Mucosa of descending colon (tissue), 3 donors: ENCODE data around the gene TAAR2. TPM values are rescaled to one million over a fixed set of nuclear protein-coding genes. Genes with fewer than 3 reads are reported as not detected.

Experiments used
- ATAC-seq: fragments of 200-7000 bp; cut with Tn5 transposase; one replicate; pipeline ENCODE4 v1.9.1; 2020; ENCODE audit warnings: mild to moderate bottlenecking, moderate library complexity
- DNase-seq, 3 donors: peaks; one replicate each; pipeline ENCODE4 v3.0.0-alpha.2; 2020
- H3K36me3 ChIP-seq: fragments of 200-600 bp; one replicate; pipeline ENCODE4 v1.8.0; 2021; ENCODE audit warnings: low read depth, mild to moderate bottlenecking
- H3K4me1 ChIP-seq: fragments of 200-600 bp; one replicate; pipeline ENCODE4 v1.8.0; 2021; ENCODE audit warnings: low read depth, mild to moderate bottlenecking
- H3K4me3 ChIP-seq: fragments of 200-600 bp; one replicate; pipeline ENCODE4 v1.8.0; 2021; ENCODE audit warnings: mild to moderate bottlenecking
- H3K9me3 ChIP-seq: fragments of 200-600 bp; one replicate; pipeline ENCODE4 v1.8.0; 2021; ENCODE audit warnings: mild to moderate bottlenecking
- intact Hi-C, 2 donors: fragments of 100-400 bp; cut with DNase I in 1 of 2; cut with micrococcal nuclease in 1 of 2; formaldehyde crosslinking; loops; one replicate each; pipeline versions ENCODE4 v1.11.0 to v1.11.1; 2022; cut with DNase I, micrococcal nuclease
- total RNA-seq, 3 donors: library from RNA; stranded (reverse); fragmentation: NEBNext Ultra II Directional in 2 of 3; extraction: Animal tissue kit (Norgen Biotek cat#: 25700) in 2 of 3; gene quantifications; one replicate each; pipeline versions ENCODE4 v1.2.1 to v1.2.4, GENCODE V29; 2021 to 2023
- TF ChIP-seq, protein P1 (sequence below): fragments of 200-600 bp; IDR thresholded peaks from one replicate; pipeline ENCODE4 v1.8.0; 2022; ENCODE audit warnings: antibody characterized with exemption, mild to moderate bottlenecking
- donor health status: DM: no; HTN: no; CAD: no; lungs with moderate emphysema.
- donor health status: DM: no; HTN: no; CAD: no.
- donor health status: DM: no; HTN: yes; CAD: no.

Gene TAAR2
- total RNA-seq, 3 donors from 2014 or later, result not detected

DNA sequence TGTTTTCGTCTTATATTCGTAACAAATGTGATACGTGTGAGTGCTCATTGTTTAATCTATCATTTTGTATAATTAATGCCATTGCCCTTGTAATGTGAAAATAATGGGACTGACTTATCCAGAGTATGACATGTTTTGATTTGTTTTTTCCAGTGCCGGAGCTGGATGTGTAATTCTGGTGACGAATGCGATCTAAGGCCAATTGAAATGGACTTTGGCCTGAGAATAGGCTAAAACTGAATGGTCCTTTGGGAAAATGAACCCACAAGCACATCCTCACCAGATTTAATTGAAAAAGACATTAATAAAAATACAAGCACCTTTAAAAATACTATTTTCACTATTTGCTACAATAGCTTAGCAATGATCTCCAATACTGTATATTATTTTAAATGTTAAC lies 27.9 kb downstream of the TAAR2 start:
- Histone ChIP-seq H3K4me3 (no peak overlapping the region), H3K36me3 (no peaks in the 10 kb centered on the region), H3K9me3 (no peaks in the 10 kb centered on the region), H3K4me1 (no peaks in the 10 kb centered on the region)
- intact Hi-C loops, result no loop called here
- DNase-seq, result no peak
- TF ChIP-seq, protein P1, sequence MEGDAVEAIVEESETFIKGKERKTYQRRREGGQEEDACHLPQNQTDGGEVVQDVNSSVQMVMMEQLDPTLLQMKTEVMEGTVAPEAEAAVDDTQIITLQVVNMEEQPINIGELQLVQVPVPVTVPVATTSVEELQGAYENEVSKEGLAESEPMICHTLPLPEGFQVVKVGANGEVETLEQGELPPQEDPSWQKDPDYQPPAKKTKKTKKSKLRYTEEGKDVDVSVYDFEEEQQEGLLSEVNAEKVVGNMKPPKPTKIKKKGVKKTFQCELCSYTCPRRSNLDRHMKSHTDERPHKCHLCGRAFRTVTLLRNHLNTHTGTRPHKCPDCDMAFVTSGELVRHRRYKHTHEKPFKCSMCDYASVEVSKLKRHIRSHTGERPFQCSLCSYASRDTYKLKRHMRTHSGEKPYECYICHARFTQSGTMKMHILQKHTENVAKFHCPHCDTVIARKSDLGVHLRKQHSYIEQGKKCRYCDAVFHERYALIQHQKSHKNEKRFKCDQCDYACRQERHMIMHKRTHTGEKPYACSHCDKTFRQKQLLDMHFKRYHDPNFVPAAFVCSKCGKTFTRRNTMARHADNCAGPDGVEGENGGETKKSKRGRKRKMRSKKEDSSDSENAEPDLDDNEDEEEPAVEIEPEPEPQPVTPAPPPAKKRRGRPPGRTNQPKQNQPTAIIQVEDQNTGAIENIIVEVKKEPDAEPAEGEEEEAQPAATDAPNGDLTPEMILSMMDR, result no peak
- no peak for ATAC-seq

DNA sequence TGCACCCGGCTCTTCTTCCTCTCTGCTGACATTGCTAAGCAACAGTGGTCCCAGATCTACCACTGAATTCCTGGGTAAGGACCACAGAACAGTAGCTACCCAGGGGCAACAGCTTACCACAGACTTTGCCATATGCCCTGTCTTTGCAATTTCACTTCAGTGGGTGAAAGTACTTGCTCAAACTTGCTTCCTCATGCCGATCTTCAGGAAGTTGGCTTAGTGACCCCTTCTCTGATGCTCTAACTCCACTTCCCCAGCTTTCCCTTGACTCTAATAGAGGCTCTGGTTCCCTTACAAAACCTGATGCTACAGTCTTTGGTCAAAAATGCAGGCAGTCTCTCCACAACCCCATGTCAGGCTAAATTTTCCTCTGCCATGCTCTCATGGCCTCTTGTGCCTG lies 31.2 kb downstream of the TAAR2 start:
- H3K4me3 ChIP-seq, result no peak overlapping the region
- H3K4me1 ChIP-seq, result no peaks in the 10 kb centered on the region
- DNase-seq, result no peak
- no peak for ATAC-seq
- TF ChIP-seq, protein P1, result no peak
- H3K36me3 ChIP-seq, result no peaks in the 10 kb centered on the region
- no peaks in the 10 kb centered on the region for H3K9me3 ChIP-seq
- intact Hi-C loops, result no loop called here

DNA sequence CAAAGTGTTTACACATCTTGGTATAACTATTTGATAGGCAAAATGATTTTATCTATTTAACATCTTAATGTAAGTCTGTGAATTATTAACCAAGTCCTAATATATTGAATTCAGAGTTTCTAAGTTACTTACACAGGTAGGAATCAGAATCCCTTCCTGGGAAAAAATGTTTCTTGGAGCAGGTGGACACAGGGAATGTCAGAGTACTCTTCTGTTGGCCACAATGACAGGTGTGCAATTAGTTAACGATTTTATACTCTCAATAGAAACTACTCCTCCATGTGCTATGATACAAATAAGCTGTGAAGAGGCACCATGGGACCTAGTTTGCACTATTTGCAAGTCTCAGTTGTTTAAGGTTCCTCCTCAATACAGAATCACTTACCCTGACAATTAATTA lies 33.7 kb downstream of the TAAR2 start:
- ATAC-seq, result no peak
- no peak for DNase-seq
- Histone ChIP-seq H3K4me1 (no peaks in the 10 kb centered on the region), H3K36me3 (no peaks in the 10 kb centered on the region), H3K4me3 (no peak overlapping the region), H3K9me3 (no peaks in the 10 kb centered on the region)
- intact Hi-C loops, result no loop called here
- TF ChIP-seq, protein P1, result no peak

DNA sequence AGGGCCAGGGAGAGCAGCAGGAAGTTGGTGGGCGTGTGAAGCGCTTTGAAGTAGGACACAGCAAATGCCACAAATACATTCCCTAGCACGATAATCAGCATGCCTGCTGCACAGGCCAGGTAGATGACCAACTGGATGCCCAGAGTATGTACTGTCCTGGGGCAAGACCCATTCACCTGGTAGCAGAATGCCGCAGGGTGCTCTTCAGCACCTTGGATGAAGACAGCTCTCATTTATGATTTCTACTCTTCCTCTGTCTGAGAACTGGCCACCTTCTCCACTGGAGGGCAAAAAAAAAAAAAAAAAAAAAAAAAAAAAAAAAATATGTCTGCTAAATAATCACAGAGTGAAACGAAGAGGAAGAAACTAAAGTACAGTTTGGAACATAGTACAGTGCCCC lies 34.6 kb downstream of the TAAR2 start, which contains the start of gene TAAR5:
TSS of gene TAAR5 (minus strand) at position 288 of the 400 bp plus-strand sequence. CDS start at position 233, 55 bp downstream.
- DNase-seq (no peak), ATAC-seq (no peak)
- Histone ChIP-seq H3K9me3 (no peaks in the 10 kb centered on the region), H3K4me1 (no peaks in the 10 kb centered on the region), H3K36me3 (no peaks in the 10 kb centered on the region), H3K4me3 (no peak within 1 kb of the TSS)
- TF ChIP-seq, protein P1, result no peak
- intact Hi-C loops, result no loop called here

DNA sequence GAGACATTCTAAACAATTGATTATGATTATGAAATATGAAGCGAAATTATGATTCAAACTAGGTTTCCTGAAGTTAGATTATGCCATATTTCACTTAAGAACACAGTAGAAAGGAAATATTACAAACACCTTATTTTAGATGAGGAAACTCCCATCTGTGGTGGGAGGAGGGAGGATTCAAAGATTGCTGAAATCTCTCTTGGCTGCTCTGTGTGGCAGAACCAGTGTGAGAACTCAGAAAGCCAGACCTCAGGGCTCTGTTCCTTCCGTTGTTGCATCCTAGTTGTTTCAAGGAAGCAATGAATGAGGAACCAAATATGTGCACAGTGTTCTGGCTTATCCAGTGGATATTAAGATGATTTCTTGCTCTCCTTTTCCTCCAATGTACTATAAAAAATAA lies 36.7 kb downstream of the TAAR2 start:
- Histone ChIP-seq H3K4me3 (no peak overlapping the region), H3K4me1 (no peaks in the 10 kb centered on the region), H3K9me3 (no peaks in the 10 kb centered on the region), H3K36me3 (no peaks in the 10 kb centered on the region)
- ATAC-seq (no peak), DNase-seq (no peak)
- intact Hi-C loops, result no loop called here
- TF ChIP-seq, protein P1, result no peak

DNA sequence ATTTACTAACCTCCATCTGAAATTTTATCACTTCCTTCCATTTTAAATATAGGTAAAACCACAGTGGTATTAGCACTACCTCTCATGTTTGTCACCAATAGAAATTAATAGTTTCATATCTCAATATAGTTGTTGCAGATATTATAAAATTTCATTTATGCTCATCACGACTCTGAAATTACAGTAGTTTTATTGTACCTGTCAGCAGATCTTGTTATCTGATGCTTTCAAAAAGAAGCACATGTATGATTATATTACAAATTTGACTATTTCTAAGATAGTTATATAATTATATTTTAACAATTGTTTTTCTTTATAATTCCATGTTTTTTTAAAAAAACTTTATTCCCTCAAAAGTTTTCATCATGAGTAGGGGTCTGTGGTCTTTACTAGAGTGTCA lies 39.4 kb downstream of the TAAR2 start:
- Histone ChIP-seq H3K4me3 (no peak overlapping the region), H3K9me3 (no peaks in the 10 kb centered on the region), H3K4me1 (no peaks in the 10 kb centered on the region), H3K36me3 (no peaks in the 10 kb centered on the region)
- no peak for DNase-seq
- TF ChIP-seq, protein P1, result no peak
- no peak for ATAC-seq
- intact Hi-C loops, result no loop called here
